ENCODE data around the gene GPR89B.
"Not testable (repeated sequence)": the region's sequence is repeated elsewhere in the genome, so short reads cannot be mapped to it uniquely, and the experiment has no call there.

GPR89B gene

GRCh38 chr1:147940456-147940855 lies 12.2 kb downstream of the GPR89B start:
- not testable (repeated sequence) for DNase-seq (ENCODE audit: low spot score)

GRCh38 chr1:147942563-147942962 lies 14.3 kb downstream of the GPR89B start:
- not testable (repeated sequence) for DNase-seq (ENCODE audit: low spot score)

GRCh38 chr1:147949517-147949916 lies 21.3 kb downstream of the GPR89B start:
- DNase-seq (ENCODE audit: low spot score): not testable (repeated sequence)

- DNase-seq (ENCODE audit: low spot score): not testable (repeated sequence)
These were observed 30.7 kb downstream of the GPR89B start for GRCh38 chr1:147958906-147959305.

- not testable (repeated sequence) for DNase-seq (ENCODE audit: low spot score)
These were observed 31.5 kb downstream of the GPR89B start for GRCh38 chr1:147959680-147960079.

GRCh38 chr1:147964575-147964974 lies 36.4 kb downstream of the GPR89B start:
- not testable (repeated sequence) for DNase-seq (ENCODE audit: low spot score)

GRCh38 chr1:147966657-147967056 lies 38.4 kb downstream of the GPR89B start:
- DNase-seq (ENCODE audit: low spot score): not testable (repeated sequence)

GRCh38 chr1:147978896-147979651 lies 50.9 kb downstream of the GPR89B start:
- DNase-seq (ENCODE audit: low spot score): not testable (repeated sequence)

- not testable (repeated sequence) for DNase-seq (ENCODE audit: low spot score)
These were observed 57.2 kb downstream of the GPR89B start for GRCh38 chr1:147985374-147985773.

GRCh38 chr1:147987893-147988292 lies 59.7 kb downstream of the GPR89B start:
- DNase-seq (ENCODE audit: low spot score): not testable (repeated sequence)

- DNase-seq (ENCODE audit: low spot score): not testable (repeated sequence)
These were observed 64.7 kb downstream of the GPR89B start for GRCh38 chr1:147992916-147993315.

- DNase-seq (ENCODE audit: low spot score): not testable (repeated sequence)
These were observed 65.2 kb downstream of the GPR89B start for GRCh38 chr1:147993400-147993799.

- not testable (repeated sequence) for DNase-seq (ENCODE audit: low spot score)
These were observed 65.8 kb downstream of the GPR89B start for GRCh38 chr1:147993825-147994615.

GRCh38 chr1:147996088-147996487 lies 67.9 kb downstream of the GPR89B start:
- DNase-seq (ENCODE audit: low spot score): not testable (repeated sequence)

GRCh38 chr1:148007724-148008123 lies 79.5 kb downstream of the GPR89B start:
- not testable (repeated sequence) for DNase-seq (ENCODE audit: low spot score)

GRCh38 chr1:148010527-148010926 lies 82.3 kb downstream of the GPR89B start:
- no peak for DNase-seq (ENCODE audit: low spot score)

- not testable (repeated sequence) for DNase-seq (ENCODE audit: low spot score)
These were observed 85.2 kb downstream of the GPR89B start for GRCh38 chr1:148013177-148014144.

- DNase-seq (ENCODE audit: low spot score): not testable (repeated sequence)
These were observed 86.3 kb downstream of the GPR89B start for GRCh38 chr1:148014289-148015200.

GRCh38 chr1:148024918-148025317 lies 96.7 kb downstream of the GPR89B start:
- not testable (repeated sequence) for DNase-seq (ENCODE audit: low spot score)

- not testable (repeated sequence) for DNase-seq (ENCODE audit: low spot score)
These were observed 98.8 kb downstream of the GPR89B start for GRCh38 chr1:148027004-148027403.

- not testable (repeated sequence) for DNase-seq (ENCODE audit: low spot score)
These were observed 104.0 kb downstream of the GPR89B start for GRCh38 chr1:148032247-148032646.

All from hematopoietic multipotent progenitor cell treated with erythropoietin and hydrocortisone succinate and interleukin-3 and kit ligand, for 15 days (in vitro differentiated cells).